Neural crest cell (in vitro differentiated cells): ENCODE measurements around the gene RHEX. TPM values are rescaled to one million over a fixed set of nuclear protein-coding genes. Genes with fewer than 3 reads are reported as not detected.

Source experiments
- DNase-seq: peaks from one replicate; pipeline ENCODE4 v3.0.0; 2021; ENCODE audit warnings: low read depth, mixed read lengths, low spot score
- H3K27ac Mint-ChIP-seq: one replicate; pipeline ENCODE4 v1.8.0; 2021; ENCODE audit warnings: mild to moderate bottlenecking, mixed read lengths; ENCODE audit not compliant: unreplicated experiment
- H3K27me3 Mint-ChIP-seq: 2 replicates; pipeline ENCODE4 v1.8.0; 2021; ENCODE audit warnings: low read depth, mild to moderate bottlenecking, mixed read lengths
- H3K36me3 Mint-ChIP-seq: 2 replicates; pipeline ENCODE4 v1.8.0; 2021; ENCODE audit warnings: low read depth, mild to moderate bottlenecking, mixed read lengths
- H3K4me1 Mint-ChIP-seq: 2 replicates; pipeline ENCODE4 v1.8.0; 2021; ENCODE audit warnings: mixed read lengths
- H3K4me3 Mint-ChIP-seq: one replicate; pipeline ENCODE4 v1.8.0; 2021; ENCODE audit warnings: mild to moderate bottlenecking, mixed read lengths
- H3K9me3 Mint-ChIP-seq: 2 replicates; pipeline ENCODE4 v1.8.0; 2021; ENCODE audit warnings: mixed read lengths
- CTCF ChIP-seq: fragments of 200-600 bp; sonication (generic); conservative IDR thresholded peaks from 2 replicates; pipeline ENCODE4 v1.5.0; 2021; ENCODE audit warnings: antibody characterized with exemption, mild to moderate bottlenecking
- total RNA-seq: library from RNA; stranded (reverse); gene quantifications from 2 replicates; pipeline ENCODE4 v1.2.1, GENCODE V29; 2021

RHEX gene
- total RNA-seq, 1 donor from 2014 or later: 0.93 TPM

- no peaks in the 10 kb centered on the region for H3K36me3 Mint-ChIP-seq
- no peak overlapping the region for H3K4me3 Mint-ChIP-seq
- DNase-seq: no peak
- H3K9me3 Mint-ChIP-seq: no peaks in the 10 kb centered on the region
- no peaks in the 10 kb centered on the region for H3K27me3 Mint-ChIP-seq
- no peak for TF ChIP-seq CTCF
- H3K4me1 Mint-ChIP-seq: no peaks in the 10 kb centered on the region
- H3K27ac Mint-ChIP-seq: no peak overlapping the region
Measured at GRCh38 chr1:206081856-206082255, 28.9 kb downstream of the RHEX start.

GRCh38 chr1:206082831-206083695, 30.1 kb downstream of the RHEX start:
- no peak overlapping the region for H3K4me3 Mint-ChIP-seq
- no peaks in the 10 kb centered on the region for H3K9me3 Mint-ChIP-seq
- TF ChIP-seq CTCF: no peak
- H3K36me3 Mint-ChIP-seq: no peaks in the 10 kb centered on the region
- DNase-seq: no peak
- no peak overlapping the region for H3K27ac Mint-ChIP-seq
- H3K4me1 Mint-ChIP-seq: no peaks in the 10 kb centered on the region
- no peaks in the 10 kb centered on the region for H3K27me3 Mint-ChIP-seq

- Mint-ChIP-seq H3K4me1 (no peaks in the 10 kb centered on the region), H3K27me3 (no peaks in the 10 kb centered on the region), H3K4me3 (no peak overlapping the region), H3K9me3 (no peaks in the 10 kb centered on the region), H3K36me3 (no peaks in the 10 kb centered on the region), H3K27ac (no peak overlapping the region)
- DNase-seq: no peak
- TF ChIP-seq CTCF: no peak
Measured at GRCh38 chr1:206083750-206084149, 30.8 kb downstream of the RHEX start.

GRCh38 chr1:206087091-206087490, 34.1 kb downstream of the RHEX start:
- no peak for TF ChIP-seq CTCF
- DNase-seq: no peak
- no peaks in the 10 kb centered on the region for H3K36me3 Mint-ChIP-seq
- no peaks in the 10 kb centered on the region for H3K9me3 Mint-ChIP-seq
- H3K4me3 Mint-ChIP-seq: no peak overlapping the region
- no peaks in the 10 kb centered on the region for H3K4me1 Mint-ChIP-seq
- H3K27me3 Mint-ChIP-seq: no peaks in the 10 kb centered on the region
- H3K27ac Mint-ChIP-seq: no peak overlapping the region

GRCh38 chr1:206089341-206089740, 36.4 kb downstream of the RHEX start:
- Mint-ChIP-seq H3K36me3 (no peaks in the 10 kb centered on the region), H3K27me3 (no peaks in the 10 kb centered on the region), H3K27ac (no peak overlapping the region), H3K9me3 (no peaks in the 10 kb centered on the region), H3K4me3 (no peak overlapping the region), H3K4me1 (no peaks in the 10 kb centered on the region)
- no peak for DNase-seq
- TF ChIP-seq CTCF: no peak
